Cardiac septum (tissue), 1 donor: ENCODE measurements around the gene ATG16L2. TPM values are rescaled to one million over a fixed set of nuclear protein-coding genes. Genes with fewer than 3 reads are reported as not detected.

Experiments
- DNase-seq: peaks from one replicate; pipeline ENCODE4 v3.0.0-alpha.2; 2020; ENCODE audit warnings: low spot score
- intact Hi-C: fragments of 100-400 bp; cut with DNase I; formaldehyde crosslinking; loops from one replicate; pipeline ENCODE4 v1.14.0; 2022
- long read RNA-seq: library from polyadenylated mRNA; unstranded; transcript quantifications from one replicate; pipeline ENCODE4 v2.0.0, GENCODE V29; 2021
- total RNA-seq: library from RNA; stranded (reverse); fragmentation: NEBNext Ultra II Directional; extraction: Animal tissue kit (Norgen Biotek cat#: 25700); gene quantifications from one replicate; pipeline ENCODE4 v1.2.1, GENCODE V29; 2021
- donor health status: DM: no; HTN: no; CAD: no.

The ATG16L2 gene, protein sequence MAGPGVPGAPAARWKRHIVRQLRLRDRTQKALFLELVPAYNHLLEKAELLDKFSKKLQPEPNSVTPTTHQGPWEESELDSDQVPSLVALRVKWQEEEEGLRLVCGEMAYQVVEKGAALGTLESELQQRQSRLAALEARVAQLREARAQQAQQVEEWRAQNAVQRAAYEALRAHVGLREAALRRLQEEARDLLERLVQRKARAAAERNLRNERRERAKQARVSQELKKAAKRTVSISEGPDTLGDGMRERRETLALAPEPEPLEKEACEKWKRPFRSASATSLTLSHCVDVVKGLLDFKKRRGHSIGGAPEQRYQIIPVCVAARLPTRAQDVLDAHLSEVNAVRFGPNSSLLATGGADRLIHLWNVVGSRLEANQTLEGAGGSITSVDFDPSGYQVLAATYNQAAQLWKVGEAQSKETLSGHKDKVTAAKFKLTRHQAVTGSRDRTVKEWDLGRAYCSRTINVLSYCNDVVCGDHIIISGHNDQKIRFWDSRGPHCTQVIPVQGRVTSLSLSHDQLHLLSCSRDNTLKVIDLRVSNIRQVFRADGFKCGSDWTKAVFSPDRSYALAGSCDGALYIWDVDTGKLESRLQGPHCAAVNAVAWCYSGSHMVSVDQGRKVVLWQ
- total RNA-seq, result 21.4 TPM
- long read RNA-seq, partial matches to known transcripts, result 16 of 50 reads
- long read RNA-seq, other reads (novel, unspliced or antisense), result 30 of 50 reads

DNA sequence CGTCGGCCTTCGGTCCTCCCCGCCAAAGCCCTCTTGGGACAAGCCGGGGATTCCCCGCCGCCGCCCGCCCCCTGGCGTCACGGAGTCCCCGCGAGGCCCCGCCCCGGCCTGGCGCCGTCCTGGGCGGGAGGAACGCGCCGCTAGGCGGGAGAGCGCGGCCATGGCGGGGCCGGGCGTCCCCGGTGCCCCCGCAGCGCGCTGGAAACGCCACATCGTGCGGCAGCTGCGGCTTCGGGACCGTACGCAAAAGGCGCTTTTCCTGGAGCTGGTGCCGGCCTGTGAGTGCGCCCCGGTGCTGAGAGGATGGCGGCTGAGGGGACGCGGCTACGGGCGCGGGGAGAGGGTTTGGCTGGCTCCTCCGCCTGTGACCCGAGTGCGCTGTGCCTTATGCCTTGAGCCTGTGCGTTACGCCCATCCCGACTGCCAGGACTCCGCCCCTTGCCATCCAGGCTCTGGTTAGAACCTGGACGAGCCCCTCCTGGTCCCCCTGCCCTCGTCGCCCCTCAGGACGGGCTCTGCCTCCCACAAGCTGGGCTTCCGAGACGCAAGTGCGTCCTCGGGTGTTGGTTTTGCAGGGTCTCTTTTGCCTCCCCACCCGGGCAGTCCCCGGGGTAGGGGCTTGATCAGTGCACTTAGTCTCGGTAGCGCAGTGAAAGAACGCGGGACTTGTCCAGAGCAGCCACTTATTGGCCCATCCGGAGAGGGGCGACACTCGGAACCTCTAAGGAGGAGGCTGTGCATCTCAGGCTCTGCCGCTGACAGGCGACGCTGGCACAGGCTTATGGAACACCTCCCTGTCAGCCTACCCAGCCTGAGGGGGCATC is at the start of gene ATG16L2:
Gene ATG16L2, plus strand, starts transcription at position 126 of the 824 bp plus-strand sequence. Its CDS starts 35 bp downstream, at position 161.
- intact Hi-C loops, result loop anchor here (10.0 kb wide), 1 partner anchor 590 kb away; the partner anchor contains the start of gene INPPL1

DNA sequence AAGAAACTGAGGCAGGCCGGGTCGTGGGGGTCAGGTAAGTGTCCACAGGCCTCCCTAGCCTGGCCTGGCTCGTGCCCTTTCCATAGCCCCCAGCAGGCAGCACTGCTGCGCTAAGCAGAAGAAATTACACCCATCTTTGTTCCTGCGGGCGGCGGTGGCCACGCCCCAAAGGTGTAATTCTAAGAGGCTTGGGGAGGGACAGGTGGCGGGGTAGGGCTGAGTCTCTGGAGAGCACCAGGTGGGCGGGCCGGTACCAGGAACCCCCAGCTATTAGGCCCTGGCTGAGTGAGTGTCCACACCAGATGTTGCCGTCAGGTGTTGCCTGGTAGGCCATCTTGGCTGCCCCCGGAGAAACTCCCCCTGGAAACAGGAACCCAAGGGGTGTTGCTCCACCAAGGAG is 49.7 kb upstream of the ATG16L2 start:
- intact Hi-C loops, result no loop called here
- DNase-seq, result no peak

More for the DNA sequence above, at the start of gene ATG16L2:
- peak; percentile 96 for DNase-seq

DNA sequence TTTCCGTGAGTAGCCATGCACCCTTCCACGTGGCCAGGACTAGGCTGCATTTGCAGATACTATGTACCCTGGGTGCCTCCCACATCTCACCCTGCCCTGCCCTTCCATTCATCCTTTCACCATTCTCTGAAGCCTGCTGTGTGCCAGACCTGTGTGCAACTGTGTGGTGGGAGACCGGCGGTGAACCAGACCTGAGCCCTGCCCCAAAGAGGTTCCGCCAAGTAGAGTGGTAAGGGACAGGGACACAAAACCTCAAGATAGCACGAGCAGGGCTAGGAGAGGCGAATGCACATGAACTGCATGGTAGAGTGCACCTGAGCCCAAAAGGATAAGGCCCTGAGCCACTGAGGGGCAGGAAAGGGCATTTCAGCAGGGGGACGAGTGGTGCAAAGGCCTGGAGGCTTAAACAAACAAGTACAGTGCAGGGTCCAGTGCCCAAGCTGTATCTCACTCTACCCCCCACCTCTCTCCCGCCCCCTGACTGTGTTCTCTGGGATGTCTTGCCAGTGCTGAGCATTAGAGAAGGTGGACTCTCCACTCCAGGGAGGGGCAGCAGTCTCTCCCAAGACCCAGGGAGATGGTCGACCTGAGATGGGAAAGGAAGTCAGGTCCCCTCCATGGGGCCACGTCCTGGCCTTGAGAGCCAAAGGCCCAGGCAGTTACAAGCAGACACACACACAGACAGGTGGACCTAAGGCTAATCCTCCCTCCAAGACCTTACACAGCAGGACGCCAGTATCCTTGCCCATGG is 47.9 kb upstream of the ATG16L2 start:
- no peak for DNase-seq
- intact Hi-C loops, result no loop called here

DNA sequence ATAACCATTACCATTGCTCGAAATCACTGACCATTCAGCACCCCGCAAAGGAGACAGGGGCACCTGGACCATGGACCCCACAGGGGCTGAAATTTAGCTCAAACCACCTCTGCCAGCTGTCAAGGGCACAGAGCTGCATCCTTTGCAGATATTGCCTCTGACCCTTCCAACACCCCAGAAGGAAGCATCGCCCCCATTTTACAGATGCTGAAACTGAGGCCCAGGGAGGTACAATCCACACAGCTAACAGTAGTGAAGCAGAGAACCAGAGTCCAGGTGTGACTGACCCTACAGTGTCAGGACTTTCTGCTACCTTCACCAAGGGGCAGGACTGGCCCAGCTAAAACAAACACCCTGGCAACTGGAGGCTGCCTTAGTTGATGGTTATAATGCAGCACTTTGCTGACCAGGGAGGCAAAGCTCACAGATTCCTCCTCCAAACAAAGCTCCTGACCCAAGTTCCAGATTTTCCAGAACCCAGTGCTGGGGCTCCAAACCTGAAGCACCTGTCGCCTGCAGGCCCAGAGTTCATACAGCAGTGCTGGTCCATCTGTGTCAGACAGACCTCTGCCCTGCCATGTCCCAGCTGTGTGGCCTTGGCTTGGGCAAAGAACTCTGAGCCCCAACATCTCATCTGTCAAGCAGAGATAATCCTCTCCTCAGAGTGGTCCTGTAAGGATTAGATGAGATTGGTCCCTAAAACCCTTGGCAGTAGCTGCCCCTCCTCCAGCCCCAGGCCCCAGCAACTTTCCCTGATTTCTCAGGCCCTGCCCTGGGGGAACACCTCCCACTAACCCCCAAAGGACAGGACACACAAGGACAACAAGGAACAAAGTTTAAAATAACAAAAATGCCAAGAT is 46.8 kb upstream of the ATG16L2 start:
- intact Hi-C loops, result no loop called here
- DNase-seq, result no peak

DNA sequence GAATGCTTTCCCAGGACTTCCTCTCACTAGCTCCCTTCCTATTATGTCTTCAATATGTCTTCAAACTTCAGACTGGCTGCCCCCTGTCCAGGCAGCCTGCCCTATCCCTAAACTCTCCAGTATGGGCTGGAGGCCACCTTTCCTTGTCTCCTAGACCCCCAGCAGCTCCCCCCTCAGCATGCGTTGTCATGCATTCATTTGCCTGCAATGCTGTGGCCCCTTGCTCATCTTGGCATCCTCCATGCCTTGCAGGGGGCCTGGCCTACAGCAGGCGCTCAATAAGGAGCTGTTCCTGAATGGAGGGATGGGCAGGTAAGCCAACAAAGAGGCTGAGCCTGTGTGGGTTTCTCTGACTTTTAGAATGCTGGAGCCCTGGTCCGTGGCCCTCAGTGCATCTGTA is 45.6 kb upstream of the ATG16L2 start:
- no peak for DNase-seq
- intact Hi-C loops, result no loop called here

DNA sequence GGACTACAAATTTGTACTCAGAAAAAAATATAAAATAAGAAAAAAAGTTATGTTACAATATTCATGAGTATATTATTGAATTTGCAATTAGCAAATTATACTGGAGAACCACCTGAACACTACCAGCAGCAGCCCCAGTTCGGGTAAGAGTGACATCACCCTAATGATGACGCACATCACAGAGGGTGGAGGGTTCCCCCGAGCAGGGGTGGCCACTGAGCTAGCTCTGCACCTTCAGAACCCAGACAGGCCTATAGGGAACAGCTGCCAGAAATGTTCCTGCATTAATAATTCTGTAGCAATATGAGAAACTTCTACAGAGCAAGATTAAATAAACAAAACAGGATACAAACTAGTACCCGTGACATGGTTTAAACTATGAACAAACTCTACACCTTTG is 44.5 kb upstream of the ATG16L2 start:
- intact Hi-C loops, result no loop called here
- DNase-seq, result no peak

DNA sequence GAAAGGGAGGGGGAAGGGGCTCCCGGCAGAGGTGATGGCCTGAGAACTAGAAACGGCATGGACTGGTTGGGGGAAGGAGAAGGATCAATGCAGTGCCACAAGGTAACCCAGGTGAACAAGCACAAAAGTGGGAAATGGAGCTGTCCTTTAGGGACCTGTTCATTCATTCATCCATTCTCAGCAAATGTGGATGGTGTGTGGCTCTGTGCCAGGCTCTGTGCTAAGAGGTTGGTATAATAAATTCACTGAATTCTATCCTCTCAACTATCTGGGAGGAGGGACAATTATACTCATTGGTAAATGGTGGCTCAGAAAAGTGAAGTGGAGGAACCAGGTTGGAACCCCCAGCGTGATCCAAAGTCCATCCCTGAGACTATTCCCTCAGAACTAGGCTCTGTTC is 43.4 kb upstream of the ATG16L2 start:
- DNase-seq, result no peak
- intact Hi-C loops, result no loop called here

DNA sequence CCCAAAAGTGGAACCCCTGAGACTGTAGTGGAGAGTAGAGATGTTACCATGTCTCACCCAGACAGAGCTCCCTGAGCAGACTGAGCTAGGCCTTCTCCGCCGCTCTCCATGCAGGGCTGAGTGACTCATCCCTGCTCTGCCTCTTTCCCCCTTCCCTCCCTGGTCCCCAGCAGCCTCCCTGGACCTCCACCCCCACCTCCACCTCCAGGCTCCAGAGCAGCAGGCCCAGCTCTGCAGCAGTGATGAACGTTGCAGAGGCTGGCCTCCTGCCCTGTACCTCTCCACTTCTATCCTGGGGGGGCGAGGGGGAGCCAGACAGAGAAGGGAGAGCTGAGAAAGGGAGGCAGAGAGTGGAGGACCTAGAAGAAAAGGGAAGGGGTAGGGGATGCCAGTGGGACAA is 42.7 kb upstream of the ATG16L2 start:
- intact Hi-C loops, result no loop called here
- DNase-seq, result no peak

DNA sequence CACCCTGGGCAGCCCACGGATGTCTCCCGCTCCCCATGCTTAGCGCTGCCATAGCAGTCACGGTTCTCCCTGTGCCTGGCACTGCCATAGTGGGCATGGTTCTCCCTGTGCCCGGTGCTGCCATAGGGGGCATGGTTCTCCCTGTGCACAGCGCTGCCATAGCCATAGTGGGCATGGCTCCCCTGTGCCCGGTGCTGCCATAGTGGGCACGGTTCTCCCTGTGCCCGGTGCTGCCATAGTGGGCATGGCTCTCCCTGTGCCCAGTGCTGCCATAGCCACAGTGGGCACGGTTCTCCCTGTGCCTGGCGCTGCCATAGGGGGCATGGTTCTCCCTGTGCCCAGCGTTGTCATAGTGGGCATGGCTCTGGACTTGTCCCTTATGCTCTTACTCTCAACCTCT is 42.2 kb upstream of the ATG16L2 start:
- intact Hi-C loops, result no loop called here
- no peak for DNase-seq

DNA sequence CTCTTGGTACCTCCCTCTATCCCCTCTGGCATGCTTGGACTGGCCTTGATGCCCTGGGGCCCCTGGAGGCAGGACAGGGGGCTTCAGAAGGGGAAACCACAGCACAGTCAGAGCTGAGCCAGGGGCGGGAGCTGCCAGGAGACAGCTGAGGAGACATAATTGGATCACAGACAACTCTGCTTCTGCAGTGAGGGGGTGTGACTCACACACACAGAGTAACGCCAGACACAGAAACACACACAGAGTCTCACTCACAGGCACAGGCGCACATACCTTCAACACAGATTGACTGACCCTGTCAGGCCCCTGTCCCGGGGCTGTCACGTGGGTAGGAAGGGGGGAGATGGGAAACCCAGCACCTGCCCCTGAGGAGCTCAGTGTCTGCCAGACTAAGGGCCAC is 40.9 kb upstream of the ATG16L2 start:
- DNase-seq, result no peak
- intact Hi-C loops, result no loop called here

DNA sequence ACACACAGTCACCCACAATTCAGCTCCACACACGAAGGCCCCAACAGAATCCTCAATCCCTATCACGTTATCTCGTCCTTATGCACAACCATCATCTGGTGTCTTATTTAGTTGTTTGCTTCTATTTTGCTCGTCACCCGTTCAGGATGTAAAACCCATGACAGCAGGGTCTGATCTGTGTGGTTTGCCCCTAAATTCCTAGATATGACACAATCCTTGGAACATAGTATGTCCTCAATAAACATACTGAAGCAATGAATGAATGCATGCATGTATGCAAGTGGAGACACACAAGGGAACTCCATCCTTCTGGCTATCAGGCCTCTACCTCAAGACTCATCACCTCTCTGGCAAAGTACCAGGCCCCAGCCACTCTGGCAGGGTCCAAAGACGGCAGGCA is 40.5 kb upstream of the ATG16L2 start:
- DNase-seq, result no peak
- intact Hi-C loops, result no loop called here

DNA sequence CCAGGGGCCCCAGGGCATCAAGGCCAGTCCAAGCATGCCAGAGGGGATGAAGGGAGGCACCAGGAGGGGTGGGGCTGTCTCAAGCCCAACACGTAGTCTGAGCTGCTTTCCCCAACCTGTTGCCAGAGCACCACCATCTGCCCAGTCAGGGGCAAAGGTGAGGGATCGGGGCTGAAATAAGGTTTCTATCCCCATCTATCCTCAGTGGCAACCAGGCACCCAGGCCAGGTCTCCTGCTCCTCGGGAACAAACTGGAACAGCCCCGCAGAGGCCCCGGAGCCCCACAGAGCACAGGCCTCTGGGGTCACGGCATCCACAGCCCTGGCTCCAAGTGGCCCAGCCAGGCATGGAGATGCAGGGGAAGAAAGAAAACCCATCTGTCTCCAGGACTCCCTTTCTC is 39.7 kb upstream of the ATG16L2 start:
- DNase-seq, result no peak
- intact Hi-C loops, result no loop called here

DNA sequence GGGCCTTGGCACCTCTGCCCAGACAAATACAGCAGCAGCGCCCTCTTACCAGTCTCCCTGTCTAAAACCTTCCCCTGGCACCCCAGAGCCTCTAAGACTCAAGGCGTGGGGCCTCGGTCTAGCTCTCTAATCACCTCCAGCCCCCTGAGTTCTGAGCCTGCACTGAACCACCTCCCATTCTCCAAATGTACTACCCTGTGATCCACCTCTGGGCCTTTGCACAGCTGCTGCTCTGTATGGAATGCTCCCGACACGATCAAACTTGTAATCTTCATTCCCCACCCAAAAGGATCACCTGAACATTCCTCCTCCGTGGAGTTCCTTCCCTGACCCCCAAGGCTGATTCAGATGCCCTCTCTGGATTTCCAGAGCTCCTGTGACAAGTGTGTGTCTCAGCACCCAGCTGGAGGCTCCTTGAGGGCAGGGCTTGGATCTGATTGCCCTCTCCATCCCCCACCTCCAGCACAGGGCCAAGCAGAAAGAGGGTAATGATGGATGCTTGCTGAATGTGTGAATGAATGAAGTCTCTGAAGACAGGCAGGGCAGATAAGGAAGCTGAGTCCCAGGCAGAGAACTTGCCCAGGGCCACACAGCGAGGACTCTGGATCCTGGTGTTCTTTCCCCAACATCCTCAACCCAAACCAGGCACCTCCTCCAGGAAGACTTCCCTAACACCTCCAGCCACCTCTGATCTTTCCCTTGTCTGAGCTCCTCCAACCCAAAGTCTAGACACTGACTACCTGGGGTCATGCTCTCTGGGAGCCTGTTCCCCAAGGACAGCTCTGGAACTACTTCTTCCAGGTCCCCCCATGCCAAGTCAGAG is 38.7 kb upstream of the ATG16L2 start:
- intact Hi-C loops, result no loop called here
- no peak for DNase-seq

DNA sequence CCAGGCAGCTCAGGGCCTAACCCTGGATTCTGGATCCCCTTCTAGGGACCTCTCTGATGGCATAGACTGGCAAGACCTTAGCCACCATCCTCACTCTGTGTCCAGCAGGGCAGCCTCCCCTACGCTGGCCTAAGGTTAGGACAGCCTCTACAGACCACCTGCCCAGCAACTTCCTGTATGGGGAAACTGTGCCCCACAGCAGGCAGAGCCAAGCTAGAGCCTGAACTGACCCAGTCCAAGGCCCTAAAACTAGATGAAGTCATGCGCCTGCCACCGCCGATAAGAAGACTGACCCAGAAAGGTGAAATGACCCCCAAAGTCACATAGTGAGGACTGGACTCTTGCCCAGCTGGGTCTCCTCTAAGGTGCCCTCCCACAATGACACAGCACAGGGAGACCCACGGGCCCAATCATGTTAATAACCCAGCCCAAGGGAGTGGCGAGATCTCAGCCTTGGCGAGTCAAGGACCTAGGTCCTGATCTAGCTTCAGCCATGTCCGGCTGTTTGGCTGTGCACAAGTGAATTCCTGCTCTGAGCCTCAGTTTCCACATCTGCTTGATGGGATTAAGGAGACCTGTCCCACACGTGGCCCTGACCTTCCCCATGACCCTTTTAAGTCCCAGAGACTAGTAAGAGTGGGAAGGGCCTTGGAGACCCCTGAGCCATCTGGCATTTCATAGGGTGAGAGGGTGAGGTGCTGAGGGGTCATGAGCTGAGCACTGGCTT is 37.9 kb upstream of the ATG16L2 start:
- intact Hi-C loops, result no loop called here
- no peak for DNase-seq

DNA sequence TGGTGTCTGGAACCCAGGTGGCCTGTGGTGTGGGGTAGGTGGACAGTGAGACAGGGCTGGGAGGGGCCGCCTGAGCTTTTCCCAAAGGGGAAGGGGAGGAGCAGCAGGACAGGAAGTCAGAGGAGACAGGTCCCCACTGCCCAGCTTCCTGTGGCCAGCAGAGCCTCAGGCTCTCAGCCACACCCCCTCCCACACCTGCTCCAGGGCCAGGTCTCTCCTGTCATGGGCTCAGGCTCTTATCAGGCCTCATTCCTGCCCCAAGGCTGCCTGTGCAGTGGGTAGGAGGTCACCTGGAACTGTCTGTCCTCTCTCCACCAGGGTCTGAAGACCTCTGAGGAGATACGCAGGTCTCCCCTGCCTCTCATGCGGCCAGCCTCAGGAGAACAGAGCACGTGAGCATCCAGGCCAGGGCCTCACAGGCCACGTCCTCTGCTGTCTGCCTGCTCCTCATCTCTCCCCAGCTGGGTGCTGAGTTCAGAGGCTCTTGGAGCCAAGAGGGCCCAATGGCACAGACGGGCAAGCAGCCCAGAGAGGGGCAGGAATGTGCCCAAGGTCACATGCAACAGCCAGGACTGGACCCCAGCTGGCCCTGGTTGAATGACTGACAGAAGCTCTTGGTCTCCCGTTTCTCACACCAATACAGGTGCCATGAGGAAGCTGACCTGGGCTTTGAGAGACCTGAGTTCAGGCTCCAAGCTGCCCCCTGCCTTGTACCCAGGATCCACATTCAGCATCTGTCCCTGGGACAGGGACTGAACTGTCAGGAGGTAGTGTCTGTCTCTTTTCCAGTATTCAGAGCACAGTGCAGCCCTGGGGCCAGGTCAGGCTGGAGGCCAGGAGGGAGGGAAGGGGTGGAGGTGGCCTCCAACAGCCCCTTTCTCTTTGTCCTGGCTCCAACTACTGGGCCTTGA is 37.1 kb upstream of the ATG16L2 start:
- intact Hi-C loops, result no loop called here
- DNase-seq, result peak; percentile 85

DNA sequence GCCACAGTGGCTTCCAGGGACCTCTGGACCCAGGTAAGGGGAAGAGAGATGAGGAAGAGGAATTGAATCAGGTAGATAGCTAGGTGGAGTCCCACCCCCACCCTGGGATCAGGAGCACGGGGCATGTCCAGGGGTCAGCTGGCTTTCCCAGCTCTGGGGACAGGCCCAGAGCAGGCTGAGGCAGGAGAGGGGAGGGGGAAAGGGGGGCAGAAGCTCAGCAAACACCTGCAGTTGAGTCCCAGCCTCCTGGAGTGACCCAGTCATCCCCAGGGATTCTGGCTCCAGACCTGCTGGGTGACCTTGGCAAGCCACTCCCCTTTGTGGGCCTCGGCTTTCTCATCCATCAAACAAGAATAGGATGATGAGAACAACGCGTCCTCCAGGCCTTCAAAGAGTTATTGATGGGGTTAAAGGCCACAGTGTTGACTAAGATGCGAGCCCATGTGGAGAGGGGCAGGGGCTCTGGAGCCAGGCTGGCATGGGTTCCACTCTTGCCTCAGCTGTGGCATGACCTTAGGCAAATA is 36.4 kb upstream of the ATG16L2 start:
- intact Hi-C loops, result no loop called here
- no peak for DNase-seq
